ENCODE data around the gene COL16A1.

Gene COL16A1

GRCh38 chr1:31618916-31619846, 84.6 kb downstream of the COL16A1 start:
- H3K36me3 ChIP-seq: 0 out of 22 replicates have a peak, but pooled peaks cover 0 to 4% (median 0%) of the 10 kb centered on the region in 11 experiments
- H3K27me3 ChIP-seq: peaks cover 0 to 21% (median 15%) of the 10 kb centered on the region in 11 experiments; a peak in 16 of 22 replicates
- 0 out of 22 replicates have a peak, but pooled peaks cover 0 to 5% (median 0%) of the 10 kb centered on the region in 11 experiments for H4K20me1 ChIP-seq
- H3K9ac ChIP-seq: peak overlapping the region in 8 of 11 experiments; percentile 18 to 77 (median 41); a peak in 9 of 22 replicates
- H3K4me3 ChIP-seq: no peak overlapping the region
- peak overlapping the region; percentile 93 to 100 (median 99) for H3K4me2 ChIP-seq
- H3K27ac ChIP-seq: peak overlapping the region in 5 of 11 experiments; percentile 3 to 35 (median 23); a peak in 4 of 22 replicates
- no peak for TF ChIP-seq Cebpa-rat (IDR thresholded peaks at IDR 0.05)
- H3K9me3 ChIP-seq (replicated peaks in 1 of 11): no peaks in the 10 kb centered on the region
- H3K4me1 ChIP-seq: peaks cover 45 to 68% (median 54%) of the 10 kb centered on the region in 10 experiments

- peaks cover 0 to 21% (median 15%) of the 10 kb centered on the region in 11 experiments; a peak in 16 of 22 replicates for H3K27me3 ChIP-seq
- H3K9me3 ChIP-seq (replicated peaks in 1 of 11): peaks cover 0 to 3% (median 0%) of the 10 kb centered on the region in 11 experiments; a peak in 1 of 22 replicates
- no peaks in the 10 kb centered on the region for H3K36me3 ChIP-seq
- peak overlapping the region; percentile 60 to 74 (median 66) for H3K4me3 ChIP-seq
- peak overlapping the region in 10 of 11 experiments; percentile 27 to 73 (median 54); a peak in 17 of 22 replicates for H3K27ac ChIP-seq
- 0 out of 22 replicates have a peak, but pooled peaks cover 0 to 5% (median 0%) of the 10 kb centered on the region in 11 experiments for H4K20me1 ChIP-seq
- H3K4me2 ChIP-seq: peak overlapping the region; percentile 93 to 100 (median 99)
- peaks cover 44 to 67% (median 54%) of the 10 kb centered on the region in 10 experiments for H3K4me1 ChIP-seq
- no peak for TF ChIP-seq Cebpa-rat (IDR thresholded peaks at IDR 0.05)
- peak overlapping the region; percentile 61 to 80 (median 74) for H3K9ac ChIP-seq
Measured at GRCh38 chr1:31617916-31618746, 85.7 kb downstream of the COL16A1 start.

- H3K9me3 ChIP-seq (replicated peaks in 1 of 11): peaks cover 0 to 3% (median 0%) of the 10 kb centered on the region in 11 experiments; a peak in 1 of 22 replicates
- peak within 1 kb of the TSS; percentile 93 to 100 (median 99) for H3K4me2 ChIP-seq
- H4K20me1 ChIP-seq: 0 out of 22 replicates have a peak, but pooled peaks cover 0 to 5% (median 0%) of the 10 kb centered on the region in 11 experiments
- peaks cover 0 to 21% (median 15%) of the 10 kb centered on the region in 11 experiments; a peak in 16 of 22 replicates for H3K27me3 ChIP-seq
- peak within 1 kb of the TSS; percentile 60 to 74 (median 66) for H3K4me3 ChIP-seq
- TF ChIP-seq Cebpa-rat (IDR thresholded peaks at IDR 0.05): no peak
- H3K9ac ChIP-seq: peak within 1 kb of the TSS; percentile 61 to 80 (median 74)
- peaks cover 44 to 67% (median 54%) of the 10 kb centered on the region in 10 experiments for H3K4me1 ChIP-seq
- H3K27ac ChIP-seq: peak within 1 kb of the TSS in 10 of 11 experiments; percentile 27 to 73 (median 54); a peak in 17 of 22 replicates
- no peaks in the 10 kb centered on the region for H3K36me3 ChIP-seq
Measured at GRCh38 chr1:31617218-31617915, 86.5 kb downstream of the COL16A1 start, which contains the start of gene HCRTR1. TSS of gene HCRTR1 (plus strand) at chr1:31617689. CDS start at chr1:31619193, 1,504 bp downstream.

GRCh38 chr1:31615939-31616338, 87.9 kb downstream of the COL16A1 start:
- H3K27me3 ChIP-seq: peaks cover 0 to 21% (median 15%) of the 10 kb centered on the region in 11 experiments; a peak in 16 of 22 replicates
- H3K4me1 ChIP-seq: peaks cover 49 to 71% (median 61%) of the 10 kb centered on the region in 10 experiments
- H3K4me3 ChIP-seq: no peak overlapping the region
- H3K9me3 ChIP-seq (replicated peaks in 1 of 11): peaks cover 0 to 3% (median 0%) of the 10 kb centered on the region in 11 experiments; a peak in 1 of 22 replicates
- no peaks in the 10 kb centered on the region for H3K36me3 ChIP-seq
- no peak for TF ChIP-seq Cebpa-rat (IDR thresholded peaks at IDR 0.05)
- peak overlapping the region in 5 of 11 experiments; percentile 48 to 99 (median 97); a peak in 4 of 22 replicates for H3K4me2 ChIP-seq
- H3K27ac ChIP-seq: no peak overlapping the region
- no peak overlapping the region for H3K9ac ChIP-seq
- H4K20me1 ChIP-seq: 0 out of 22 replicates have a peak, but pooled peaks cover 0 to 5% (median 0%) of the 10 kb centered on the region in 11 experiments

- Histone ChIP-seq H3K4me2 (peak overlapping the region in 8 of 11 experiments; percentile 48 to 99 (median 66); a peak in 10 of 22 replicates), H3K4me1 (peaks cover 50 to 71% (median 62%) of the 10 kb centered on the region in 10 experiments), H3K9ac (no peak overlapping the region), H3K4me3 (no peak overlapping the region), H3K36me3 (no peaks in the 10 kb centered on the region), H3K27ac (no peak overlapping the region), H3K27me3 (peaks cover 0 to 21% (median 15%) of the 10 kb centered on the region in 11 experiments; a peak in 16 of 22 replicates), H4K20me1 (0 out of 22 replicates have a peak, but pooled peaks cover 0 to 5% (median 0%) of the 10 kb centered on the region in 11 experiments), H3K9me3 (replicated peaks in 1 of 11) (peaks cover 0 to 3% (median 0%) of the 10 kb centered on the region in 11 experiments; a peak in 1 of 22 replicates)
- TF ChIP-seq Cebpa-rat (IDR thresholded peaks at IDR 0.05): no peak
Measured at GRCh38 chr1:31615414-31615813, 88.4 kb downstream of the COL16A1 start.

- peak overlapping the region; percentile 48 to 99 (median 65) for H3K4me2 ChIP-seq
- no peak overlapping the region for H3K4me3 ChIP-seq
- H3K27me3 ChIP-seq: peaks cover 0 to 21% (median 15%) of the 10 kb centered on the region in 11 experiments; a peak in 16 of 22 replicates
- 0 out of 22 replicates have a peak, but pooled peaks cover 0 to 5% (median 0%) of the 10 kb centered on the region in 11 experiments for H4K20me1 ChIP-seq
- H3K36me3 ChIP-seq: no peaks in the 10 kb centered on the region
- H3K27ac ChIP-seq: peak overlapping the region in 10 of 11 experiments; percentile 33 to 66 (median 62); a peak in 20 of 22 replicates
- peak overlapping the region in 5 of 11 experiments; percentile 4 to 54 (median 42); a peak in 8 of 22 replicates for H3K9ac ChIP-seq
- no peak for TF ChIP-seq Cebpa-rat (IDR thresholded peaks at IDR 0.05)
- peaks cover 0 to 3% (median 0%) of the 10 kb centered on the region in 11 experiments; a peak in 1 of 22 replicates for H3K9me3 ChIP-seq (replicated peaks in 1 of 11)
- peaks cover 42 to 62% (median 53%) of the 10 kb centered on the region in 10 experiments for H3K4me1 ChIP-seq
Measured at GRCh38 chr1:31614414-31615005, 89.3 kb downstream of the COL16A1 start.

- no peak overlapping the region for H3K4me3 ChIP-seq
- no peak overlapping the region for H3K9ac ChIP-seq
- H3K27me3 ChIP-seq: no peaks in the 10 kb centered on the region
- peaks cover 24 to 70% (median 41%) of the 10 kb centered on the region in 10 experiments for H3K4me1 ChIP-seq
- peaks cover 0 to 11% (median 0%) of the 10 kb centered on the region in 11 experiments; a peak in 2 of 22 replicates for H3K9me3 ChIP-seq (replicated peaks in 1 of 11)
- peak overlapping the region in 2 of 11 experiments; percentile 37 to 45; a peak in 3 of 22 replicates for H3K4me2 ChIP-seq
- H3K27ac ChIP-seq: no peak overlapping the region
- H3K36me3 ChIP-seq: no peaks in the 10 kb centered on the region
- H4K20me1 ChIP-seq: no peaks in the 10 kb centered on the region
- TF ChIP-seq Cebpa-rat (IDR thresholded peaks at IDR 0.05): no peak
Measured at GRCh38 chr1:31609514-31610118, 94.2 kb downstream of the COL16A1 start.

Data from BLaER1 treated with 17β-estradiol and CSF1 and Interleukin-3, amounts not matched to agents 10 nM and 100 nM (cell line).